Subcutaneous abdominal adipose tissue (tissue), 5 donors: ENCODE results near the gene ATOH8.

Source experiments
- H3K27ac ChIP-seq: one replicate; pipeline ENCODE4 v1.7.0; 2013; ENCODE audit warnings: low read depth, mild to moderate bottlenecking, inconsistent platforms, low read length, moderate library complexity
- H3K27me3 ChIP-seq, 5 donors: one replicate each; pipeline ENCODE4 v1.7.0; 2013; ENCODE audit warnings: low read length in 5 of 5, inconsistent platforms in 1 of 5; ENCODE audit not compliant: control insufficient read depth in 5 of 5, insufficient read depth in 4 of 5
- H3K36me3 ChIP-seq, 5 donors: one replicate each; pipeline ENCODE4 v1.7.0; 2013; ENCODE audit warnings: low read length in 5 of 5; ENCODE audit not compliant: control insufficient read depth in 5 of 5, insufficient read depth in 5 of 5
- H3K4me1 ChIP-seq, 5 donors: one replicate each; pipeline ENCODE4 v1.7.0; 2013; ENCODE audit warnings: low read length in 5 of 5, mild to moderate bottlenecking in 3 of 5, moderate library complexity in 1 of 5; ENCODE audit not compliant: control insufficient read depth in 5 of 5, insufficient read depth in 5 of 5
- H3K4me3 ChIP-seq, 5 donors: one replicate each; pipeline ENCODE4 v1.7.0; 2013; ENCODE audit warnings: low read length in 5 of 5, low read depth in 1 of 5
- H3K9ac ChIP-seq, 5 donors: one replicate each; pipeline ENCODE4 v1.7.0; 2013; ENCODE audit warnings: low read length in 5 of 5, mild to moderate bottlenecking in 4 of 5, moderate library complexity in 3 of 5
- H3K9me3 ChIP-seq, 5 donors: one replicate each; pipeline ENCODE4 v1.7.0; 2013; ENCODE audit warnings: low read length in 5 of 5; ENCODE audit not compliant: control insufficient read depth in 5 of 5
- donor health status: healthy.
- donor health status: healthy.
- donor health status: healthy.
- donor health status: healthy.
- donor health status: healthy.

The ATOH8 gene

GRCh38 chr2:85796341-85797262 lies 42.8 kb downstream of the ATOH8 start:
- peak overlapping the region; percentile 23 for H3K27ac ChIP-seq
- H3K4me3 ChIP-seq, result no peak overlapping the region

GRCh38 chr2:85797263-85797660 lies 43.5 kb downstream of the ATOH8 start:
- Histone ChIP-seq H3K4me1 (peaks cover 11 to 60% (median 52%) of the 10 kb centered on the region in 5 donors), H3K36me3 (no peaks in the 10 kb centered on the region), H3K27me3 (no peaks in the 10 kb centered on the region), H3K27ac (no peak overlapping the region), H3K4me3 (no peak overlapping the region), H3K9ac (no peak overlapping the region), H3K9me3 (peaks cover 2 to 8% (median 5%) of the 10 kb centered on the region in 5 donors)

More at GRCh38 chr2:85796341-85797262, 42.8 kb downstream of the ATOH8 start:
- H3K27me3 ChIP-seq, result no peaks in the 10 kb centered on the region
- peaks cover 17 to 66% (median 58%) of the 10 kb centered on the region in 5 donors for H3K4me1 ChIP-seq
- H3K9me3 ChIP-seq, result peaks cover 2 to 8% (median 5%) of the 10 kb centered on the region in 5 donors
- H3K9ac ChIP-seq, result peak overlapping the region in 3 of 5 donors; percentile 1 to 42 (median 16)
- no peaks in the 10 kb centered on the region for H3K36me3 ChIP-seq

GRCh38 chr2:85797921-85798320 lies 44.1 kb downstream of the ATOH8 start:
- Histone ChIP-seq H3K4me1 (peaks cover 4 to 53% (median 45%) of the 10 kb centered on the region in 5 donors), H3K27ac (no peak overlapping the region)

GRCh38 chr2:85799215-85799956 lies 45.6 kb downstream of the ATOH8 start:
- Histone ChIP-seq H3K36me3 (no peaks in the 10 kb centered on the region), H3K27ac (no peak overlapping the region), H3K9ac (no peak overlapping the region), H3K4me3 (no peak overlapping the region), H3K9me3 (peaks cover 2 to 8% (median 5%) of the 10 kb centered on the region in 5 donors), H3K4me1 (peaks cover 2 to 38% (median 31%) of the 10 kb centered on the region in 5 donors), H3K27me3 (no peaks in the 10 kb centered on the region)

More at GRCh38 chr2:85797921-85798320, 44.1 kb downstream of the ATOH8 start:
- Histone ChIP-seq H3K4me3 (no peak overlapping the region), H3K9me3 (peaks cover 2 to 8% (median 5%) of the 10 kb centered on the region in 5 donors), H3K27me3 (no peaks in the 10 kb centered on the region), H3K36me3 (no peaks in the 10 kb centered on the region), H3K9ac (no peak overlapping the region)

- Histone ChIP-seq H3K4me1 (peaks cover 0 to 30% (median 20%) of the 10 kb centered on the region in 5 donors), H3K36me3 (no peaks in the 10 kb centered on the region), H3K4me3 (no peak overlapping the region), H3K9me3 (peaks cover 2 to 8% (median 5%) of the 10 kb centered on the region in 5 donors), H3K27ac (no peak overlapping the region), H3K27me3 (no peaks in the 10 kb centered on the region), H3K9ac (no peak overlapping the region)
Measured at GRCh38 chr2:85800586-85800985, 46.8 kb downstream of the ATOH8 start.

GRCh38 chr2:85801871-85802270 lies 48.1 kb downstream of the ATOH8 start:
- Histone ChIP-seq H3K27ac (no peak overlapping the region), H3K9me3 (peaks cover 2 to 8% (median 5%) of the 10 kb centered on the region in 5 donors), H3K9ac (no peak overlapping the region), H3K4me3 (no peak overlapping the region), H3K27me3 (no peaks in the 10 kb centered on the region), H3K4me1 (peaks cover 0 to 17% (median 7%) of the 10 kb centered on the region in 5 donors), H3K36me3 (no peaks in the 10 kb centered on the region)

GRCh38 chr2:85802354-85803103 lies 48.7 kb downstream of the ATOH8 start:
- H3K4me3 ChIP-seq, result no peak overlapping the region
- no peaks in the 10 kb centered on the region for H3K27me3 ChIP-seq
- H3K36me3 ChIP-seq, result no peaks in the 10 kb centered on the region
- peaks cover 0 to 10% (median under 1%) of the 10 kb centered on the region in 5 donors for H3K4me1 ChIP-seq
- no peak overlapping the region for H3K27ac ChIP-seq
- H3K9me3 ChIP-seq, result peaks cover 2 to 8% (median 5%) of the 10 kb centered on the region in 5 donors
- no peak overlapping the region for H3K9ac ChIP-seq

- H3K27ac ChIP-seq, result no peak overlapping the region
- peaks cover 0 to 5% (median 0%) of the 10 kb centered on the region in 5 donors for H3K4me1 ChIP-seq
Measured at GRCh38 chr2:85803704-85804425, 50.1 kb downstream of the ATOH8 start.

GRCh38 chr2:85804583-85804982 lies 50.8 kb downstream of the ATOH8 start:
- Histone ChIP-seq H3K4me3 (no peak overlapping the region), H3K4me1 (peaks cover 0 to 5% (median 0%) of the 10 kb centered on the region in 5 donors), H3K27ac (no peak overlapping the region), H3K9ac (no peak overlapping the region), H3K9me3 (peaks cover 2 to 8% (median 5%) of the 10 kb centered on the region in 5 donors), H3K36me3 (no peaks in the 10 kb centered on the region), H3K27me3 (no peaks in the 10 kb centered on the region)

More at GRCh38 chr2:85803704-85804425, 50.1 kb downstream of the ATOH8 start:
- Histone ChIP-seq H3K9ac (no peak overlapping the region), H3K4me3 (no peak overlapping the region), H3K27me3 (no peaks in the 10 kb centered on the region), H3K9me3 (peaks cover 2 to 8% (median 5%) of the 10 kb centered on the region in 5 donors), H3K36me3 (no peaks in the 10 kb centered on the region)
